ENCODE data around the gene PPP1R13B.

Gene PPP1R13B

GRCh38 chr14:103705504-103706284, 141.7 kb downstream of the PPP1R13B start:
- Histone ChIP-seq H3K27me3 (ENCODE audit: insufficient read depth, poor library complexity, severe bottlenecking) (no peaks in the 10 kb centered on the region), H3K27ac (replicated peaks) (no peak overlapping the region), H3K4me3 (replicated peaks; ENCODE audit: insufficient read depth, low read length) (no peak overlapping the region)
- no peak for TF ChIP-seq GABPA (IDR thresholded peaks at IDR 0.05; ENCODE audit: low read depth)
- TF ChIP-seq POLR2AphosphoS5 (IDR thresholded peaks at IDR 0.05; ENCODE audit: low read depth), result no peak
- TF ChIP-seq CTCF (IDR thresholded peaks at IDR 0.05; ENCODE audit: insufficient read depth, low read length), result no peak
- no peak for TF ChIP-seq SPI1 (IDR thresholded peaks at IDR 0.05; ENCODE audit: borderline replicate concordance, low read depth)
- no peak for TF ChIP-seq REST (IDR thresholded peaks at IDR 0.05; ENCODE audit: insufficient replicate concordance, low read depth)
- DNase-seq (ENCODE audit: low read depth in 1 of 2, low spot score in 1 of 2), result no peak

GRCh38 chr14:103705118-103705503, 142.3 kb downstream of the PPP1R13B start:
- no peak overlapping the region for H3K4me3 ChIP-seq (replicated peaks; ENCODE audit: insufficient read depth, low read length)
- no peak for DNase-seq (ENCODE audit: low read depth in 1 of 2, low spot score in 1 of 2)
- no peak overlapping the region for H3K27ac ChIP-seq (replicated peaks)
- H3K27me3 ChIP-seq (ENCODE audit: insufficient read depth, poor library complexity, severe bottlenecking), result no peaks in the 10 kb centered on the region
- no peak for TF ChIP-seq GABPA (IDR thresholded peaks at IDR 0.05; ENCODE audit: low read depth)
- TF ChIP-seq POLR2AphosphoS5 (IDR thresholded peaks at IDR 0.05; ENCODE audit: low read depth), result no peak
- no peak for TF ChIP-seq CTCF (IDR thresholded peaks at IDR 0.05; ENCODE audit: insufficient read depth, low read length)
- no peak for TF ChIP-seq SPI1 (IDR thresholded peaks at IDR 0.05; ENCODE audit: borderline replicate concordance, low read depth)
- no peak for TF ChIP-seq REST (IDR thresholded peaks at IDR 0.05; ENCODE audit: insufficient replicate concordance, low read depth)

GRCh38 chr14:103704708-103705107, 142.7 kb downstream of the PPP1R13B start:
- no peak for TF ChIP-seq POLR2AphosphoS5 (IDR thresholded peaks at IDR 0.05; ENCODE audit: low read depth)
- no peak for TF ChIP-seq CTCF (IDR thresholded peaks at IDR 0.05; ENCODE audit: insufficient read depth, low read length)
- TF ChIP-seq SPI1 (IDR thresholded peaks at IDR 0.05; ENCODE audit: borderline replicate concordance, low read depth), result no peak
- TF ChIP-seq GABPA (IDR thresholded peaks at IDR 0.05; ENCODE audit: low read depth), result no peak
- TF ChIP-seq REST (IDR thresholded peaks at IDR 0.05; ENCODE audit: insufficient replicate concordance, low read depth), result no peak
- no peak for DNase-seq (ENCODE audit: low read depth in 1 of 2, low spot score in 1 of 2)
- Histone ChIP-seq H3K27me3 (ENCODE audit: insufficient read depth, poor library complexity, severe bottlenecking) (no peaks in the 10 kb centered on the region), H3K27ac (replicated peaks) (no peak overlapping the region), H3K4me3 (replicated peaks; ENCODE audit: insufficient read depth, low read length) (no peak overlapping the region)
